Uterus (tissue), 2 donors: Measurements from ENCODE around the gene CTXN2.

ENCODE experiments used
- CTCF ChIP-seq, 4 experiments: fragments of 200-600 bp in 2 of 4; fragments of 450-650 bp in 2 of 4; sonication (generic) in 2 of 4; IDR thresholded peaks; one replicate each; pipeline ENCODE4 v1.5.1; 2016 to 2019; ENCODE audit warnings: antibody characterized with exemption in 4 of 4, mild to moderate bottlenecking in 2 of 4, moderate library complexity in 1 of 4
- POLR2A ChIP-seq, 2 donors: fragments of 450-650 bp; IDR thresholded peaks; one replicate each; pipeline ENCODE4 v1.6.1; 2016; ENCODE audit warnings: antibody characterized with exemption in 2 of 2, mild to moderate bottlenecking in 1 of 2, moderate library complexity in 1 of 2

- no peak for TF ChIP-seq CTCF (IDR thresholded peaks at IDR 0.05)
- TF ChIP-seq POLR2A (IDR thresholded peaks at IDR 0.05), result no peak
Measured at GRCh38 chr15:48244921-48245320, 53.5 kb downstream of the CTXN2 start.
